HepG2 (cell line): ENCODE data around the gene GGT7.

Source experiments
- GFI1 ChIP-seq: sonication (generic); formaldehyde crosslinking; IDR thresholded peaks from 2 replicates; pipeline ENCODE4 v1.5.0; 2020; ENCODE audit warnings: missing genetic modification reagents, mild to moderate bottlenecking, borderline replicate concordance
- SIN3A ChIP-seq: IDR thresholded peaks from 2 replicates; pipeline ENCODE4 v1.6.1; 2011; ENCODE audit warnings: low read depth, mild to moderate bottlenecking, control low read depth, low read length, borderline replicate concordance

GRCh38 chr20:34861386-34862084 is 11.1 kb downstream of the GGT7 start:
- TF ChIP-seq SIN3A: no peak
- TF ChIP-seq GFI1 (CRISPR knock-in tag): no peak
